ENCODE measurements around the gene EPB41L2.

EPB41L2 gene

GRCh38 chr6:130975325-130975724, 87.7 kb downstream of the EPB41L2 start:
- DNase-seq (ENCODE audit: low spot score) = no peak

DNA sequence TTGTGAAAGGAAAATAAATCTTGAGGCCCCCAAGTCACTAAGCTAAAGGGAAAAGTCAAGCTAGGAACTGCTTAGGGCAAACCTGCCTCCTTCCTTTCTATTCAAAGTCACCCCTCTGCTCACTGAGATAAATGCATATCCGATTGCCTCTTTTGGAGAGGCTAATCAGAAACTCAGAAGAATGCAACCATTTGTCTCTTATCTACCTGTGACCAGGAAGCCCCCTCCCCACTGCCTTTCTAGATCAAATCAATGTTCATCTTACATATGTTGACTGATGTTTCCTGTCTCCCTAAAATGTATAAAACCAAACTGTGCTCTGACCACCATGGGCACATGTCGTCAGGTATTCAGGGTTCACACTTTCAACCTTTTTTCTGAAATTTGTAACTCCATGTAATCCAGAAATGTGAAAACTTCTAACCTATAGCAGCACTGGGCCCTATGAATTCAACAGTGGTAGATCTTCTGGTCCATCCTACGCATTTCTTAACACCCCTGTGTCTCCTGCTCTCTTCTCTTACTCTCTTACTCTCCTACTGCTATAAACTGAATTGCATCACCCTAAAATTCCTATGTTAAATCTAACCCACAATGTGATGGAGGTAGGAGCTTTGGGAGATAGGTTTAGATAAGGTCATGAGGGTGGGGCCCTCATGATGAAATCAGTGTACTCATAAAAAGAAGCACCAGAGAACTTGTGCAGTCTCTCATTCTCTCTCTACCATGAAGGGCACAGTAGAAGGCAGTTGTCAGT, 89.3 kb downstream of the EPB41L2 start:
- no peak for DNase-seq (ENCODE audit: low spot score)

- DNase-seq (ENCODE audit: low spot score) = no peak
Observed at GRCh38 chr6:130971504-130971903, 91.5 kb downstream of the EPB41L2 start.

- no peak for DNase-seq (ENCODE audit: low spot score)
Observed at GRCh38 chr6:130970839-130971410, 92.1 kb downstream of the EPB41L2 start.

GRCh38 chr6:130969791-130970491, 93.1 kb downstream of the EPB41L2 start:
- no peak for DNase-seq (ENCODE audit: low spot score)

GRCh38 chr6:130969166-130969565, 93.9 kb downstream of the EPB41L2 start:
- DNase-seq (ENCODE audit: low spot score) = no peak

DNA sequence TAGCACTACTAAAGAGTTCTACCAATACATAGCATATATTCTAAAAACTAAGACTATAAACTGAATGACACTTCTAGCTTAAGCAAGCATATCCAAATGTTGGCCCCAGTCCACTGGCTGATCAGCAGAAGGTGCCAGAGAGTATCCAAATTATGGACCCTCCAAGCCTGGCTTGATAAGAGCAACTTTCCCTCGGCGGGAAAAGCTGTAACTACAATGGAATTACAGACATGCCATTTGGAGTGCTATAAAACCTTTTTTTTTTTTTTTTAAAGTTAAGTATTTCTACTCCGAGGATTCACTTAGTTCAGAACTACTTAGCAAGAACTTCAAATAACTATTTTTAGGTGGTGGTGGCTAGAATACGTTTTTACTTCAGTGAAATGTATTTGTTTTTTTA, 94.6 kb downstream of the EPB41L2 start:
- DNase-seq (ENCODE audit: low spot score) = no peak

- DNase-seq (ENCODE audit: low spot score) = no peak
Observed at GRCh38 chr6:130967502-130968445, 95.3 kb downstream of the EPB41L2 start.

DNA sequence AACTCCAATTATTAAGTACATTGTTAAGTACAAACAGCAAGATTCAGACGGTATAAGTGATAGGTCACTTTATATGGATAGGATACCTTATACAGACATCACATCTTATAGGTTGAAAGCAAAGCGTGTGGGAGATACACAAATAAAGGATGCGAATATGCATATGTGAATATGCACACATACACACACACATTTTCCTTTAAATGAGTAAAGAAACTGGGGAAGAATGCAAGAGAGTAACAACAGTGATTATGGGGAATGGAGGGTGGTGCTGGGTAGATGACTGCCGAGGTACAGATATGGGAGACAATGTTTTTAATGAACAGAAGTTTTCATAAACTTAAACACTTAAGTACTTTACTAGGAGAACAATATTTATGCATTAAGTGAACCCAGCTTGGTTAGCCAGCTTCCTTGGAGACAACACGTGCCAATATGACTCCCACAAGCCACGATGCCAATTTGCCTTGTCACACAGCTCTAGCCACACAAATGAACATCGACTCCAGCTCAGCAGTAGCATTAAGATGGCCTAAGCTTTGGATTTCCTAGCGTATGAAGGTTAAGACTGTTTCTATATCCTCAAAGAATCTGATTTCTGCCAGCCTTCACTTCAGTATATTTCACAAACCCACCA, 96.6 kb downstream of the EPB41L2 start:
- no peak for DNase-seq (ENCODE audit: low spot score)

DNA sequence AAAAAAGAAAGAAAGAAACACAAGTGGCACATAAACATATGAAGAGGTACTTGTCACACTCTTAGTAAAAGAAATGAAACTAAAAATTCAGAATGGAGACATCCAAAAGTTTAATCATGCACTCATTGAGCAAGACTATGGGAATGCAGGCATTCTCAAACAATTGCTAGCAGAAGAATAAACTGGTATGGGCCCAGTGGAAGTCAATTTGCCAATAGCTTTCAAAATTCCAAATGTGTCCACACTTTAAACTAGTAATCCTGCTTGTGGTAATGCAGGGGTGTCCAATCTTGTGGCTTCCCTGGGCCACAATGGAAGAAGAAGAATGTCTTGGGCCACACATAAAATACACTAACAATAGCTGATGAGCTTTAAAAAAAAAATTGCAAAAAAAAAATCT, 97.4 kb downstream of the EPB41L2 start:
- no peak for DNase-seq (ENCODE audit: low spot score)

DNA sequence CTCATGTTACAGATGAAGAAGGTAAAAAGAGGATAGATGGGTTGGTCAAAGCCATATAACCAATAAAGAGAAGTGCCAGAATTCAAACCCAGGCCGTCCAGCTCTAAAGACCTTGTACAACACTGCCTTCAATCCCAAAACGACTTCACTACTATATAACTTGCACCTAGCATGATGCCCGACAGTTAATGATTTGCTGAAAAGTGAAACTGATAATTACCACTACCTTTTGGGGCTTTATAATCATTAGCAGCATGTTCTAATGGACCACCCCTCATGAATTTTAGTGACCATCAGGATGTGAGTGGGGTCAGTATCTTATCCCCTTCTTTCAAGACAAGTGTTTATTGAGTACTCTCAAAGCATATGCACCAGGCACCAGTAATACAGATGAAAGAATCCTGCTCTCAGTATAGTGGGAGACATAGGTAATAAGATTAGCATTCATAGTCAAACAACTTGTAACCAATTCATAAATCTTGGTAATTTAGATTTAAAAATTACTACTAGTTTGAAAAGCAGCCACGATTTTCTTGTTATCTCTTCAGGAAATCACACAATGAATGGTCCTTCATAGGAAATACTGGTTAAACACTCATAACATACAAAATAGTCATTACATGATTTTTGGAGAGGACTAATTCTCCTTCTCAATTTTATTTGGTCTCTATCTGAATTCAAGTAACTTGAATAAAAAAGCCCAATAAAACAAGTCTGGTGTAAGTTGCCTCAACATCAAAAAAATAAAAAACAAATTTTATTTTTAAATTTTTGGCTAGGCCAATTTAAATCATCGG, 98.0 kb downstream of the EPB41L2 start:
- DNase-seq (ENCODE audit: low spot score) = no peak

- no peak for DNase-seq (ENCODE audit: low spot score)
Observed at GRCh38 chr6:130964289-130964688, 98.8 kb downstream of the EPB41L2 start.

GRCh38 chr6:130962966-130963365, 100.1 kb downstream of the EPB41L2 start:
- no peak for DNase-seq (ENCODE audit: low spot score)

DNA sequence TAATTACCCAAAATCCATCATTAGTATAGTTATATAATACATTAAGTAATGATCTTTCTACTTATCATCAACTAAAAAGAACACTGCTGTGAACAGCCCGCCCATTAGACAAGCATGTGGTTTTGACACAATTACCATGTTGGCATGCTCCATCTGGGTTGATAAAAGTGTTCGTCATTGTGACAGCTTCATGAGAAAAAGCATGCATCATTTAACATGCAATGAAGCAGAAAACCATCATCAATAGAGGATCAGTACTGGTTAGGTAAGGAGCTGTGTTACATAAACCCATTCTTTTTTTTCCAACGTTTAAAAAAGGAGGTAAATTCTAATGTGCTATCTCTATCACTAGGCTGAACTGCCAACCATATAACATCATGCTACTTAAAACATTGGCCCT, 101.9 kb downstream of the EPB41L2 start:
- no peak for DNase-seq (ENCODE audit: low spot score)

- no peak for DNase-seq (ENCODE audit: low spot score)
Observed at GRCh38 chr6:130959951-130960350, 103.1 kb downstream of the EPB41L2 start.

DNA sequence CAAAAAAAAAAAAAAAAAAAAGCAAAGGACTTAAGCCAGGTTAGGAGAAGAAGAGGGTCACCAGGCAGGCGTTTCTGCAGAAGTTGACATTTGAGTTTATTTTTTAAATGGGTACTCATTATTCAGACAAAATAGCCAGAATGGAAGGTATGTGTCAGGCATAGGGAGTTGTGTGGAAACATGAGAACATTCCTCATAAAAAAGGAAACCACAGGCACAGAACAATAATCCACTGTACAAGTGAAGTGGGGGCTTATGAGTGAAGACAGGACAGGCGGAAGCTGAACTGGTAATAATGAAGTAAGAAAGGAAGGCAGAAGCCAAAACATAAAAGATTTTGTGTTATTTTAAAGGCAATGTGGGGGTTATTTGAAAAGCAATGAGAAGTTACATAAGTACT, 104.6 kb downstream of the EPB41L2 start:
- DNase-seq (ENCODE audit: low spot score) = no peak

DNA sequence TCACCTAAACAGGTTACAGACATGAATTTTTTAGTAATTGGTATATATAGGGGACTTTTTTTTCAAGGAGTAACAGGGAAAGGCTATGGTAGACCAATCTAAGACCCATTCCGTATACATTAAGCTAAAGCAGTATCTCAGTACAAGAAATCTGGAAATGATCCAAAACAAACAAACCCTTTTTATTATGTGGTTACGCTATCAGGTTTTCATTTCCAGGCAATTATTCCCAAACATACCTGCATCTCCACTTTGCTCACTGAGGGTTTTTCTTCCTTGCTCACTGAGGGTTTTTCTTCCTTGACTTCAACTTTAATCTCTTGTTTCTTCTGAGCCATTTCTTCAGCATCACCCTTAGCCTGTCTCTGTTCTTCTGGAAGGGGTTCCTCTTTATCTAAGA, 107.3 kb downstream of the EPB41L2 start:
- DNase-seq (ENCODE audit: low spot score) = no peak

- DNase-seq (ENCODE audit: low spot score) = no peak
Observed at GRCh38 chr6:130949553-130949952, 113.5 kb downstream of the EPB41L2 start.

DNA sequence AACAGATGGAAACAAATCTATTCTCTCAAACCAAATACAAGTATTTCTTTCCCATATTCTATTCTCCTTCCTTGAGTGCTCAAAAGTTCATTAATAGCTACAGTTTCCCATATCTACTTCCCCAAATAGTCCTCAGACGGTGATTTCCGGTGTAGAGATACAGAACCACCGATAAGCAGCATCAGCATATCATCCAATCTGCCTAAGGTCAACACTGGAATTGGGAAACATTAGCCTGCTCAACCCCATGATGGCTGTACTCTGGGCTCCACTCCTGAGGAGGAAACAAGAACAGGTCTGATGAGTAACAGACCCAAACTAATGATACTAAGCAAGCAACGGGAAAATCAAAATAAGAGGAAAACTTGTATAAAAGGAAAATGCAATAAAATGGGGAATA, 115.6 kb downstream of the EPB41L2 start:
- DNase-seq (ENCODE audit: low spot score) = no peak

GRCh38 chr6:130946076-130946475, 117.0 kb downstream of the EPB41L2 start:
- DNase-seq (ENCODE audit: low spot score) = no peak

DNA sequence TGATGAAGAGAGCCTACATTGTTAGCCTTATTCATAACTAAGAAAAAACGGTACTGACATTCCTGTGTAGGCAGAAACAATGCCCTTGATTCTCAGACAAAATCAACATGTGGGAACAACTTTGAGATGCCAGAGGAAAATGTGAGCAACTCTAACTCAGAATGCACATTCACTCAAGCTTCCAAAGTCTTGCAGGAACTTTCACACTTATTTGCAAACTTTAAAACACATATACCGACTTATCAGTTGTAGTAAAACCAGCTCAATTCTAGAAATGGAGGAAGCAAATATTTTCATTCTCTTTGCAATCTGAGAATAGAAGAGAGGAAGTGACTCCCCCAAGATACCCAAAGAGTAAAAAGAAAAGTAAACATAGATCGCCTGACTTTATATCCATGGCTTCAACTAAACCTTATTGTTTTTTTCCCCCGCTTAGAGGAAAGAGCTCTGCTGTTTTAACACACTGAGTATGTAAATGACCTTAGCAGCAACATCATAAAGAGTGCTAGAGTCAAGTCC, 117.6 kb downstream of the EPB41L2 start:
- DNase-seq (ENCODE audit: low spot score) = no peak
